ENCODE measurements around the gene CLK1. TPM values are rescaled to one million over a fixed set of nuclear protein-coding genes. Genes with fewer than 3 reads are reported as not detected.
A peak's percentile ranks its signal among the peaks of the same experiment; 100 is the strongest.

CLK1 gene
- total and polyA plus RNA-seq, 2 of the 8 experiments (the other 6 are each of a cell fraction or from before 2014, with no cell fraction given): 22.3 to 35.2 TPM

DNA sequence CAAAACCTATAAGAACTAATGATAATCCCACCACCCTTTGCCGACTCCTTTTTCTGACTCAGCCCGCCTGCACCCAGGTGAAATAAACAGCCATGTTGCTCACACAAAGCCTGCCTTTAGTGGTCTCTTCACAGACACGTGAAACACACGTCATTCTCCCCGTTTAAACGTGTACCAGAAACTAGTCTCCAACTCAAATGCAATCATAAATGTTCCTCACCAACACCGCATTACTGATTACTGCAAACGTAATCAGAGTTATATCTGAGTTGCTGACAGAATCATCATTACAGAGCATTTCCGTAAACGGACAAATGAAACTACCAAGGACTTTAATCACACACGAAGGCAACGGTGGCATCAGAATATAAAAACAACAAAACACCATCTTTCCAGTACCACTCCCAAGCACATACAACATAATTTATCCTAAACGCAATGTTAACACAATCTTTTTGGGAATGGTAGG lies 1.9 kb downstream of the CLK1 start:
- 4% methylated on average over 13 of the region's 13 CpGs; no CpG with 5 or more reads in 1 of the 2 experiments for WGBS, 2 experiments (ENCODE audit: extremely low coverage in 1 of 2, insufficient coverage in 1 of 2, insufficient read length in 1 of 2, insufficient replicate concordance in 2 of 2, low coverage in 1 of 2, low lambda C conversion rate in 2 of 2, missing lambda C conversion rate in 1 of 2)
- Histone ChIP-seq H3K36me3 (ENCODE audit: control insufficient read depth in 2 of 4, insufficient read depth in 4 of 4, low read length in 3 of 4) (peaks cover 5 to 38% (median 24%) of the 10 kb centered on the region in 4 experiments), H2BK120ac (replicated peaks; ENCODE audit: low read depth, low read length) (no peak overlapping the region), H3K4me2 (ENCODE audit: insufficient read depth in 1 of 2, low read depth in 2 of 2, low read length in 2 of 2) (peak overlapping the region; percentile 90), H3K9ac (replicated peaks in 1 of 4; ENCODE audit: extremely low read depth in 1 of 4, low read depth in 3 of 4, low read length in 3 of 4) (peak overlapping the region; percentile 13 to 97 (median 80)), H4K91ac (replicated peaks; ENCODE audit: insufficient read length, low read length) (no peak overlapping the region), H3K27me3 (replicated peaks in 1 of 4; ENCODE audit: control insufficient read depth in 3 of 4, extremely low read depth in 1 of 4, insufficient read depth in 3 of 4, low read length in 3 of 4) (no peaks in the 10 kb centered on the region; a peak in 1 of 7 replicates), H2BK20ac (ENCODE audit: low read length) (no peak overlapping the region), H3K79me1 (ENCODE audit: low read depth, low read length) (no peaks in the 10 kb centered on the region; the same call in 1 of the 2 replicates), H2BK15ac (ENCODE audit: low read length) (no peak overlapping the region), H3K4me3 (ENCODE audit: extremely low read depth in 1 of 4, insufficient read depth in 2 of 4, low read depth in 3 of 4, low read length in 4 of 4) (peak overlapping the region; percentile 87 to 99 (median 94)), H3K23ac (ENCODE audit: insufficient read length) (no peak overlapping the region), H2BK5ac (ENCODE audit: low read depth, low read length) (peak overlapping the region; percentile 5; the same call in 1 of the 2 replicates), H4K5ac (ENCODE audit: insufficient read length, low read depth, low read length) (no peak overlapping the region), H3K79me2 (ENCODE audit: control insufficient read depth in 1 of 2, insufficient read depth in 2 of 2, low read length in 2 of 2) (peaks cover 21 to 49% of the 10 kb centered on the region in 2 experiments), H2AFZ (ENCODE audit: low read length) (no peak overlapping the region), H3K4me1 (replicated peaks in 1 of 4; ENCODE audit: control insufficient read depth in 3 of 4, insufficient read depth in 4 of 4, low read length in 3 of 4) (peaks cover 0 to 5% (median 0%) of the 10 kb centered on the region in 4 experiments; a peak in 1 of 7 replicates), H2AK5ac (ENCODE audit: low read depth, low read length) (0 out of 2 replicates have a peak overlapping the region, but pooled peaks have one; percentile 7), H3K56ac (replicated peaks; ENCODE audit: insufficient read length, low read depth, low read length) (no peak overlapping the region), H4K8ac (ENCODE audit: extremely low read depth, insufficient read depth, low read length) (no peak overlapping the region), H4K20me1 (replicated peaks in 1 of 2; ENCODE audit: control insufficient read depth in 1 of 2, insufficient read depth in 2 of 2, low read length in 2 of 2) (peaks cover 0 to 4% of the 10 kb centered on the region in 2 experiments), H2BK12ac (ENCODE audit: low read depth, low read length) (no peak overlapping the region), H3K23me2 (ENCODE audit: low read depth, low read length) (peaks cover 6% of the 10 kb centered on the region; the same call in 1 of the 2 replicates), H3K14ac (ENCODE audit: insufficient read length) (no peak overlapping the region), H3K18ac (ENCODE audit: extremely low read depth, low read length) (no peak overlapping the region; the same call in 1 of the 2 replicates), H3K4ac (replicated peaks; ENCODE audit: insufficient read length, low read depth, low read length) (no peak overlapping the region), H3K27ac (ENCODE audit: low read depth, low read length) (0 out of 2 replicates have a peak overlapping the region, but pooled peaks have one; percentile 0), H3K9me3 (ENCODE audit: insufficient read depth in 2 of 2, low read depth in 1 of 2, low read length in 1 of 2) (no peaks in the 10 kb centered on the region)
- CTCF ChIA-PET (ENCODE audit: partially characterized antibody): interaction anchor here (1.3 kb wide), 1 partner anchor 149 kb away, joined by 4 read pairs; no protein-coding TSS in a partner anchor
- FAIRE-seq: no peak
- no peak for TF ChIP-seq HDAC2 (IDR thresholded peaks at IDR 0.05; ENCODE audit: borderline replicate concordance in 1 of 2, low read depth in 2 of 2, low read length in 2 of 2)
- TF ChIP-seq, protein P1, sequence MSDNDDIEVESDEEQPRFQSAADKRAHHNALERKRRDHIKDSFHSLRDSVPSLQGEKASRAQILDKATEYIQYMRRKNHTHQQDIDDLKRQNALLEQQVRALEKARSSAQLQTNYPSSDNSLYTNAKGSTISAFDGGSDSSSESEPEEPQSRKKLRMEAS (IDR thresholded peaks at IDR 0.05): peak; percentile 26; the same call in 1 of the 2 replicates
- TF ChIP-seq SP2 (IDR thresholded peaks at IDR 0.05; ENCODE audit: low read length): no peak
- TF ChIP-seq CREB1 (IDR thresholded peaks at IDR 0.05): 0 out of 2 replicates have a peak, but pooled peaks have one; percentile 27
- 0 out of 2 replicates have a peak, but pooled peaks have one; percentile 29 for TF ChIP-seq ATF2 (IDR thresholded peaks at IDR 0.05; ENCODE audit: low read length)
- TF ChIP-seq POLR2A (IDR thresholded peaks at IDR 0.05; ENCODE audit: control extremely low read depth in 1 of 2, low read depth in 2 of 2, low read length in 2 of 2): peak in 1 of 2 experiments; percentile 62; a peak in 1 of 3 replicates
- POLR2A ChIA-PET (ENCODE audit: partially characterized antibody): interaction anchor here (2.0 to 3.0 kb wide), 2 partner anchors 28 to 34 kb away, joined by 12 to 53 read pairs; partner anchors contain the start of genes NIF3L1 and PPIL3
- DNase-seq (ENCODE audit: low read depth in 1 of 2, low spot score in 2 of 2): no peak

All from H1 (cell line).